Astrocyte of the cerebellum (primary cell): ENCODE measurements around the gene MCTP2.
A peak's percentile ranks its signal among the peaks of the same experiment; 100 is the strongest.

Source experiments
- DNase-seq: peaks from one replicate; pipeline ENCODE4 v3.0.0-alpha.2; 2011; ENCODE audit warnings: low read depth
- H3K4me3 ChIP-seq: 2 replicates; pipeline ENCODE4 v1.5.1; 2011; ENCODE audit warnings: mild to moderate bottlenecking, low read depth, low read length, moderate library complexity
- CTCF ChIP-seq: IDR thresholded peaks from 2 replicates; pipeline ENCODE4 v1.5.1; 2012; ENCODE audit warnings: low read length, low read depth, moderate library complexity, mild to moderate bottlenecking; ENCODE audit errors: missing control alignments
- in situ Hi-C: cut with HindIII; loops from 2 replicates; pipeline ENCODE4 v1.10.0; 2017; ENCODE audit warnings: low sequenced_read_pairs

Gene MCTP2

DNA sequence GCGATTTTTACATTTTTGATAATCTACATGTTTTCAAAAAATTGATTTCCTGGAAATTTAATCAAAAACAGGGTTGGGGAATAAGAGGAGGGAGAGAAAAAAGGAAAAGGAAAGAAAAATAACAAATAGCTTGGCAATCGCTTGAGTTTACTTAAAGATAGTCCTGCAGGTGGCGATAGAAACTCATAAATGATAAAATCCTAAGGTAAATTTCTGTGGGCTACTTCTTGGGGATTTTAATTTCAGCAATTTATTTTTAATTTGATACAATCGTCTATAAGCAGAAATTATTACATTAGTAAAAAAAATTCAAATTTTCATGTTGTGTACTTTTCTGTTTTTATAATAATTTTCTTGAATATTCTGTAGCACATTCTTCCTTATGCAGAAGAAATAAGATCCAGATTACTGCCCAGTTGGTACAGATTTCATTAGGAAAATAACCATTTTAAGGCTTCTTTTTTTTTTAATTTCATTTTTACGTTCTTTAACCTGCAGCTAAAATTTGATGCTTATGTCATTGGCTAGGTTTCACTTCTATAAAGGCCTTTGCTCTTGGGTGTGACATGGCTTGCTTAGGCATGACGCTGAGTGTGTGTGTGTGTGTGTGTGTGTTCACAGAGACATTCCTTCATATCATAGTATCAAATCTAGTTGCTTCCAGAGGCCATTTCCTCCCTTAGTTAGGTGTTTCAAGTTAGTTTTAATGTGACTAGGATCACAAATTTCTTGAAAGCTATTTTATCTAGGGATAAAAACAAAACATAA is 181.8 kb downstream of the MCTP2 start:
- in situ Hi-C loops, result no loop called here
- no peak overlapping the region for H3K4me3 ChIP-seq
- peak; percentile 9 for DNase-seq
- TF ChIP-seq CTCF, result no peak

DNA sequence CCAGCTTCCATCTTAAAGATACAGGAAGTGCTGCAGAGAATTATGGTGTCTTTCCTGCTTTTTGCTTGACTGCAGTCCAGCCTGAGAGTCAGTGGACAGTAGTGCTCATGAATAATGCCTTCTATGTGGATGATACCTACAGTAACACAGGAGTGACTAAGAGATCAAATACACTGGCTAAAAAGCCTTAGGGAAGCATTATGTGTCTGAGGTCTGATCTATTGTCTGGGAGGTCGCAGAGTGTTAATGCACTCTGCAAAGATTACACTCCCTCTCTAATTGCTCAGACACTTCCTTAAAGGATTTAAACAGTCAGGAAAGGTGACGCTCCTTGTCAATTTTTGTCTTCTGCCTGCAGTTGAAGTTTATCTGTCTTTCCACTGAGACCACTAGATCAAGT is 183.6 kb downstream of the MCTP2 start:
- DNase-seq, result no peak
- H3K4me3 ChIP-seq, result no peak overlapping the region
- in situ Hi-C loops, result no loop called here
- no peak for TF ChIP-seq CTCF

DNA sequence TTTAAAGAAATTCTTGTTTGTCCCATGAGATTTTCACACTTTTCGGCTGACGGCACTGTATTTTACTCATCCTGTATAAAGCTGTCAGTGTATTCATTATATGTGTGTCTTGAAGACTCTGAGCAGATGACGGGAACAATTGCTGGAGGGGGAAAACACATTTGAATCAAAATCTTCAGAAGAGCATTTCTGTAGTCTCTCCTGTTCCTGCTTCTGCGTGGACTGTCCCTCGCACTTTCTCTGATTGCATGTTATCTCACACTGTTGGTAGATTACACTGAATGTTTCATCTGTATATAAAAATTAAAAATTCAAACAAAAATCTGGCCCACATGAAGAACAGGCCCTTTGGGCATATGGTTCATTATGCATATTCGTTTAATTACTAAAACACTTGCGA is 184.9 kb downstream of the MCTP2 start:
- no peak for TF ChIP-seq CTCF
- in situ Hi-C loops, result no loop called here
- H3K4me3 ChIP-seq, result no peak overlapping the region
- no peak for DNase-seq

DNA sequence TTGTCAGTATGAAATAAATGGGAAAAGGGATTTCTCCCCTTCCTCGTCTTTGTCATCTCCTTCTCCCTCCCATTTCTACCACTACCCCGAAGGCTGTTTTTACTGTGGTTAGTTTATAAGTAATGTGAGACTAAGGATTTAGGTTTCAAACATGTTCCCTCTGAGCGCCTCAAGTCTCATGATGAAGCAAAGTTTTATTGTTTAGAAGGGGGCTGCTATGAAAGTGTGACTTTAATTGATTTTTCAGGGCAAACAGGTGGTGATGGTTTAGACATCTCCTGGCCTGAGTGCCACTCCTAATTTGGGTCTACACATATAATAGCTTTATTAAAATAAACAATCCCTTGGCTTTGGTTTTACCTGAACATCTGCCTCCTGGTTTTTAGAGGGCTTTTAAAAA is 185.5 kb downstream of the MCTP2 start:
- in situ Hi-C loops, result no loop called here
- no peak overlapping the region for H3K4me3 ChIP-seq
- no peak for DNase-seq
- no peak for TF ChIP-seq CTCF

DNA sequence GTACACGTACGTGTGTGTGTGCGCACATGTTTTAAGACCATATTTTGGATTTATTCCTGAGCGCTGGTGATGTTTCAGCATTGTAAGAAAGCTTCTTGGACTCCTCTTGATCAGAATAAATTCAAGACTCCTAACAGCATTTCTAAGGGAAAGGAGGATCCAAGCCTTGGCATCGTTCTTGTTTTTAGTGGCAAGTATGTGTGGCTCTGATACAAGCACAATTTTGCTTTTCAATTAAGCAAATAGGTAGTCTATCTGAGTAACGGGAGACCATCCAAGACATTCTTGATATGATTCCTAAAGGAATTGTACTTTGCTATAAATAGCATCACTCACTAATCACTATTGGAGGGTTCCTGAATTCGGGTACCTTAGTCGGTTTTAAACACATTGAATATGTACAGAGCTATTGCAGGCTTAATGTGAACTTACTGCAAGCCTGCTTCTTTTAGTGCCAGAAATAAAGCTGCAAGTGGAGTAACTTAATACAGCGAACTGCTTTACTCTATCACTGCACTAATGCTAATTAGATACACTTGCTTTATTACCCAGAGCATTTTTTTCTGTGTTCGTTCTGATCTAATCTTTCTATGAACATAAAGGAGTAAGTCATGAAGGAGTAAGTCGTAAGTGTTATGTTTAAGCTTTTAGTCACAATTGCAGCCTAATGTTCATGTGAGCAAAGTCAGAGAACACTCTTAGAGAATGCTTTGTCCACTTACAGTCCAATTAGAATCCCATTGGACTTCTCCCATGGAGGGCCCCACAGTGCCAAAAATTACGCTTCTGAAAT is 186.3 kb downstream of the MCTP2 start:
- in situ Hi-C loops, result no loop called here
- DNase-seq, result no peak

GRCh38 chr15:94421706-94422105 is 190.3 kb downstream of the MCTP2 start:
- DNase-seq, result no peak
- in situ Hi-C loops, result no loop called here
- no peak for TF ChIP-seq CTCF
- H3K4me3 ChIP-seq, result no peak overlapping the region

More for the DNA sequence above, 186.3 kb downstream of the MCTP2 start:
- no peak for TF ChIP-seq CTCF
- no peak overlapping the region for H3K4me3 ChIP-seq
